Measurements from ENCODE around the gene AGAP6. TPM values are rescaled to one million over a fixed set of nuclear protein-coding genes. Genes with fewer than 3 reads are reported as not detected.
"Not testable (repeated sequence)": the region's sequence is repeated elsewhere in the genome, so short reads cannot be mapped to it uniquely, and the experiment has no call there.

AGAP6 gene
- total RNA-seq, 2 donors from 2014 or later: 15.9 to 18.0 TPM

- H3K36me3 Mint-ChIP-seq (ENCODE audit: low read depth); H3K4me1 ChIP-seq (ENCODE audit: control insufficient read depth, insufficient read depth, low read length); H3K36me3 ChIP-seq (ENCODE audit: control insufficient read depth, insufficient read depth, low read length); H3K9me3 ChIP-seq (ENCODE audit: control insufficient read depth, low read length); H3K9ac ChIP-seq (ENCODE audit: extremely low read depth, low read length, poor library complexity, severe bottlenecking); H3K27ac Mint-ChIP-seq; H3K27me3 Mint-ChIP-seq (ENCODE audit: insufficient read depth); H3K9me3 Mint-ChIP-seq; H3K27ac ChIP-seq (ENCODE audit: low read depth, low read length); H3K4me3 Mint-ChIP-seq; H3K4me1 Mint-ChIP-seq; DNase-seq; H3K4me3 ChIP-seq (ENCODE audit: low read length); H3K27me3 ChIP-seq (ENCODE audit: control insufficient read depth, insufficient read depth, low read length, poor library complexity, severe bottlenecking): not testable (repeated sequence)
- WGBS, 2 experiments (ENCODE audit: insufficient coverage in 1 of 2, insufficient read length in 1 of 2): 94 to 100% methylated on average over 2 to 3 of the region's 3 CpGs
Observed at GRCh38 chr10:50051995-50052660, 63.9 kb downstream of the AGAP6 start.

- H3K27me3 Mint-ChIP-seq (ENCODE audit: insufficient read depth); H3K27me3 ChIP-seq (ENCODE audit: control insufficient read depth, insufficient read depth, low read length, poor library complexity, severe bottlenecking); H3K27ac Mint-ChIP-seq; H3K36me3 Mint-ChIP-seq (ENCODE audit: low read depth); H3K4me3 ChIP-seq (ENCODE audit: low read length); H3K9me3 Mint-ChIP-seq; H3K27ac ChIP-seq (ENCODE audit: low read depth, low read length); H3K9ac ChIP-seq (ENCODE audit: extremely low read depth, low read length, poor library complexity, severe bottlenecking); H3K4me3 Mint-ChIP-seq; H3K9me3 ChIP-seq (ENCODE audit: control insufficient read depth, low read length); H3K36me3 ChIP-seq (ENCODE audit: control insufficient read depth, insufficient read depth, low read length); H3K4me1 ChIP-seq (ENCODE audit: control insufficient read depth, insufficient read depth, low read length); H3K4me1 Mint-ChIP-seq; DNase-seq: not testable (repeated sequence)
- 90 to 100% methylated on average over 2 to 3 of the region's 6 CpGs for WGBS, 2 experiments (ENCODE audit: insufficient coverage in 1 of 2, insufficient read length in 1 of 2)
Observed at GRCh38 chr10:50052778-50053376, 64.7 kb downstream of the AGAP6 start.

DNA sequence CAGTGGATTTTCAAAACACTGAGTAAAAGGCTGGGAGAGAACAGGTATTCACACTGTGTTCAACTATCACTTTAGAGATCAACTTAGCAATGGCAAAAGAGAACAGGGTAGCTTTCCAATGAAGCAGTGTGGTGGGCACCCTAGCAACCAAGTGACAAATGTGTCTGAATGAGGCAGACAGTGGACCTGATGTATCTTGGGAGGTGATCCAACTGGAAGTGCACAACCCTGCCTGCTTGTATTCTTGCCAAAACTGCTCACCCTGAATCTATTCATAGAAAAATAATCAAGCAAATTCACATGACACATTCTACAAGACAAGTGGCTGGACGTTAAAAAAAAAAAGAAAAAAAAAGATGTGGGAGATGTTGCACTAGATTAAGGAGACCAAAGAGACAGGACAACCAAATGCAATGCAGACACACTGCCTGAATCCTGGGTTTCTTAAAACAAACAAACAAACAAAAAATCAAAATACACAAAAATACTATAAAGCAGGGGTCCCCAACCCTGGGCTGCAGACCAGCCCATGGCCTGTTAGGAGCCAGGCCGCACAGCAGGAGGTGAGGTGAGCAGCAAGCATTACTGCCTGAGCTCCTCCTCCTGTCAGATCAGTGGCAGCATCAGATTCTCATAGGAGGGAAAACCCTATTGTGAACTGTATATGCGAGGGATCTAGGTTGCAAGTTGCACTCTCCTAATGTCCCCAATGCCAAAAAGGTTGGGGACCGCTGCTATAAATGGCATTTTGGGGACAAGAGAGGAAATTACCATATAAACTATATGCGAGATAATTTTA lies 67.5 kb downstream of the AGAP6 start:
- H3K27me3 Mint-ChIP-seq (ENCODE audit: insufficient read depth): peaks cover 16% of the 10 kb centered on the region
- not testable (repeated sequence) for H3K27me3 ChIP-seq (ENCODE audit: control insufficient read depth, insufficient read depth, low read length, poor library complexity, severe bottlenecking); H3K27ac ChIP-seq (ENCODE audit: low read depth, low read length); H3K4me1 ChIP-seq (ENCODE audit: control insufficient read depth, insufficient read depth, low read length); H3K9ac ChIP-seq (ENCODE audit: extremely low read depth, low read length, poor library complexity, severe bottlenecking); H3K36me3 ChIP-seq (ENCODE audit: control insufficient read depth, insufficient read depth, low read length); H3K4me3 ChIP-seq (ENCODE audit: low read length); H3K9me3 ChIP-seq (ENCODE audit: control insufficient read depth, low read length); DNase-seq; H3K36me3 Mint-ChIP-seq (ENCODE audit: low read depth); H3K27ac Mint-ChIP-seq; H3K4me3 Mint-ChIP-seq; H3K9me3 Mint-ChIP-seq; H3K4me1 Mint-ChIP-seq
- WGBS, 2 experiments (ENCODE audit: insufficient coverage in 1 of 2, insufficient read length in 1 of 2): 80 to 92% methylated on average over 1 to 3 of the region's 5 CpGs

DNA sequence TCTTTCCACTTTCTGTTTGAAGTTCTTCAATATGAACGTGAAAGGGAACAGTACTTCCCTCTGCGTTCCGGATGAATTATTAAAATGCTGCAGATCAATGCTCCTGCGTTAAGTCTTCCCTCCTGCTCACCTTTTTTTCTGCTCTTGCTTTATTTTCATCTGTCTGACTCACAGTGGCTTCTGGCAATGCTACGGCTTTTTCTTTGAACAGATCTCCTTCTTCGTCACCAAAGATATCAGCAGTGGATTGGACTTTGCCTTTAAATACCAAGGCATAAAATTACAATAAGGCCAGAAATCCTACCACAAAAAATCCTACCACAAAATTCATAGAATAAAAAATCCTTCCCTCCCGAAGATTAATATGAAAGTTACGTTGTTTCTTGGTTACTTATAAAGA lies 68.4 kb downstream of the AGAP6 start:
- not testable (repeated sequence) for H3K4me1 Mint-ChIP-seq; H3K27ac ChIP-seq (ENCODE audit: low read depth, low read length); H3K9ac ChIP-seq (ENCODE audit: extremely low read depth, low read length, poor library complexity, severe bottlenecking); H3K36me3 Mint-ChIP-seq (ENCODE audit: low read depth); H3K4me3 Mint-ChIP-seq; H3K4me1 ChIP-seq (ENCODE audit: control insufficient read depth, insufficient read depth, low read length); H3K4me3 ChIP-seq (ENCODE audit: low read length); H3K36me3 ChIP-seq (ENCODE audit: control insufficient read depth, insufficient read depth, low read length); H3K27me3 ChIP-seq (ENCODE audit: control insufficient read depth, insufficient read depth, low read length, poor library complexity, severe bottlenecking); H3K9me3 Mint-ChIP-seq; H3K27ac Mint-ChIP-seq; H3K9me3 ChIP-seq (ENCODE audit: control insufficient read depth, low read length); DNase-seq
- WGBS, 2 experiments (ENCODE audit: insufficient coverage in 1 of 2, insufficient read length in 1 of 2): 91% methylated on average over 5 of the region's 8 CpGs; no CpG with 5 or more reads in 1 of the 2 experiments
- H3K27me3 Mint-ChIP-seq (ENCODE audit: insufficient read depth): peaks cover 18% of the 10 kb centered on the region

DNA sequence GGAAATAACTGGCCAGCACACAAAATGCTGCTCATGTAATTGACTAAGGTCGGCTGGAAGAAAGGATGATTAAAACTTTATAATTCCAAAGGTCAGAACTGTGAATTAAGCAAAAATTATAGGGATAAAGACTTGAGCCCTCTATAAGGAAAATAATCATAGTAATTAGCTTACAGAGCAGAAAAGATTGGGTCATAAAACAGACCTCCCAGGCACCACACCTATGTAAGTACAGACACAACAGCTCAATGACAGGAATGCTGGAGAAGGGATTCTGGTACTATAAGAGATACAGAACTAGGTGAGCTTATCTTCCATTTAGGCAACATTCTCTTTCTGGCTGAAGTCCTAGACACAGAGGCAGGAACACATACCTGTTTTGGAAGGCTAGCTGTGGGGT lies 70.5 kb downstream of the AGAP6 start:
- not testable (repeated sequence) for H3K27ac ChIP-seq (ENCODE audit: low read depth, low read length); H3K9ac ChIP-seq (ENCODE audit: extremely low read depth, low read length, poor library complexity, severe bottlenecking); H3K4me1 Mint-ChIP-seq; H3K9me3 ChIP-seq (ENCODE audit: control insufficient read depth, low read length); H3K4me1 ChIP-seq (ENCODE audit: control insufficient read depth, insufficient read depth, low read length); H3K36me3 ChIP-seq (ENCODE audit: control insufficient read depth, insufficient read depth, low read length); H3K36me3 Mint-ChIP-seq (ENCODE audit: low read depth); H3K4me3 Mint-ChIP-seq; H3K27ac Mint-ChIP-seq; H3K4me3 ChIP-seq (ENCODE audit: low read length); H3K9me3 Mint-ChIP-seq; DNase-seq
- 95 to 100% methylated on average over 1 of the region's 1 CpG for WGBS, 2 experiments (ENCODE audit: insufficient coverage in 1 of 2, insufficient read length in 1 of 2)
- H3K27me3 ChIP-seq (ENCODE audit: control insufficient read depth, insufficient read depth, low read length, poor library complexity, severe bottlenecking): peaks cover 22% of the 10 kb centered on the region
- H3K27me3 Mint-ChIP-seq (ENCODE audit: insufficient read depth): peaks cover 27% of the 10 kb centered on the region

GRCh38 chr10:50059946-50060345 lies 71.7 kb downstream of the AGAP6 start:
- not testable (repeated sequence) for H3K4me1 Mint-ChIP-seq; H3K36me3 ChIP-seq (ENCODE audit: control insufficient read depth, insufficient read depth, low read length); H3K4me3 Mint-ChIP-seq; H3K36me3 Mint-ChIP-seq (ENCODE audit: low read depth); H3K9me3 ChIP-seq (ENCODE audit: control insufficient read depth, low read length); H3K4me1 ChIP-seq (ENCODE audit: control insufficient read depth, insufficient read depth, low read length); H3K27ac Mint-ChIP-seq; DNase-seq; H3K27ac ChIP-seq (ENCODE audit: low read depth, low read length); H3K9ac ChIP-seq (ENCODE audit: extremely low read depth, low read length, poor library complexity, severe bottlenecking); H3K4me3 ChIP-seq (ENCODE audit: low read length); H3K9me3 Mint-ChIP-seq
- H3K27me3 ChIP-seq (ENCODE audit: control insufficient read depth, insufficient read depth, low read length, poor library complexity, severe bottlenecking): peaks cover 25% of the 10 kb centered on the region
- 65 to 87% methylated on average over 3 to 9 of the region's 10 CpGs for WGBS, 2 experiments (ENCODE audit: insufficient coverage in 1 of 2, insufficient read length in 1 of 2)
- H3K27me3 Mint-ChIP-seq (ENCODE audit: insufficient read depth): peaks cover 29% of the 10 kb centered on the region

Data from endodermal cell (in vitro differentiated cells).